Measurements from ENCODE around the gene PLEKHA3. TPM values are rescaled to one million over a fixed set of nuclear protein-coding genes. Genes with fewer than 3 reads are reported as not detected.
A peak's percentile ranks its signal among the peaks of the same experiment; 100 is the strongest.

Gene PLEKHA3
- total and polyA plus RNA-seq, 2 of the 4 experiments (the other 2 are of a cell fraction), result 3.9 to 5.5 TPM

- 67% methylated on average over 3 of the region's 6 CpGs; no CpG with 5 or more reads in 1 of the 2 experiments for WGBS, 2 experiments (ENCODE audit: extremely low coverage in 2 of 2, insufficient read length in 1 of 2)
- peaks cover 28% of the 10 kb centered on the region for H4K20me1 ChIP-seq (ENCODE audit: insufficient read depth, low read length)
Observed at GRCh38 chr2:178484245-178485041, 4.2 kb downstream of the PLEKHA3 start.

More at GRCh38 chr2:178484245-178485041, 4.2 kb downstream of the PLEKHA3 start:
- intact Hi-C loops (cut with micrococcal nuclease), result no loop called here
- no peak overlapping the region for H3K23ac ChIP-seq (ENCODE audit: low read depth, low read length)
- H3K14ac ChIP-seq (replicated peaks; ENCODE audit: low read depth, low read length), result no peak overlapping the region
- in situ Hi-C loops (cut with MboI; ENCODE audit: low sequenced_read_pairs), result no loop called here
- H3K9me1 ChIP-seq (ENCODE audit: insufficient read depth, low read length), result peaks cover 10% of the 10 kb centered on the region
- H3K27ac ChIP-seq (ENCODE audit: insufficient read depth, low read length), result no peak overlapping the region
- no peak overlapping the region for H4K5ac ChIP-seq (ENCODE audit: low read depth, low read length)
- H3K4me2 ChIP-seq (ENCODE audit: low read depth, low read length), result peak overlapping the region; percentile 38; the same call in 1 of the 2 replicates
- no peak overlapping the region for H3K4me3 ChIP-seq (ENCODE audit: insufficient read depth, low read depth, low read length)
- peaks cover 8% of the 10 kb centered on the region for H3K4me1 ChIP-seq (ENCODE audit: control insufficient read depth, insufficient read depth, low read length)
- peak; percentile 30 for DNase-seq
- POLR2A ChIA-PET (ENCODE audit: unreplicated experiment), result no interaction called here
- peaks cover 1% of the 10 kb centered on the region; the same call in 1 of the 2 replicates for H3K36me3 ChIP-seq (ENCODE audit: control insufficient read depth, insufficient read depth, low read length)
- H2AK9ac ChIP-seq (replicated peaks; ENCODE audit: low read depth, low read length, poor library complexity), result no peak overlapping the region
- no peak overlapping the region for H2BK5ac ChIP-seq (ENCODE audit: low read depth, low read length, poor library complexity, severe bottlenecking)
- no peaks in the 10 kb centered on the region for H3K9me3 ChIP-seq (ENCODE audit: control insufficient read depth, insufficient read depth, low read length)
- CTCF ChIA-PET, result no interaction called here
- H4K8ac ChIP-seq (ENCODE audit: low read depth in 2 of 2, low read length in 2 of 2), result no peak overlapping the region
- TF ChIP-seq, protein P1, sequence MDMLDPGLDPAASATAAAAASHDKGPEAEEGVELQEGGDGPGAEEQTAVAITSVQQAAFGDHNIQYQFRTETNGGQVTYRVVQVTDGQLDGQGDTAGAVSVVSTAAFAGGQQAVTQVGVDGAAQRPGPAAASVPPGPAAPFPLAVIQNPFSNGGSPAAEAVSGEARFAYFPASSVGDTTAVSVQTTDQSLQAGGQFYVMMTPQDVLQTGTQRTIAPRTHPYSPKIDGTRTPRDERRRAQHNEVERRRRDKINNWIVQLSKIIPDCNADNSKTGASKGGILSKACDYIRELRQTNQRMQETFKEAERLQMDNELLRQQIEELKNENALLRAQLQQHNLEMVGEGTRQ (IDR thresholded peaks at IDR 0.05; ENCODE audit: low read depth, low read length), result no peak
- TF ChIP-seq RFX5 (IDR thresholded peaks at IDR 0.05; ENCODE audit: low read depth, low read length) (no peak), MAFK (IDR thresholded peaks at IDR 0.05; ENCODE audit: low read depth, low read length) (peak; percentile 37; the same call in 1 of the 2 replicates), MXI1 (IDR thresholded peaks at IDR 0.05; ENCODE audit: borderline replicate concordance, low read depth, low read length) (no peak)
- no TSS peak for BruUV-seq (replicated peaks)
- dilution Hi-C loops (cut with HindIII; ENCODE audit: low sequenced_read_pairs, unreplicated experiment), result no loop called here
- no peak overlapping the region for H2BK20ac ChIP-seq (ENCODE audit: low read depth, low read length)
- no peak overlapping the region for H2BK120ac ChIP-seq (ENCODE audit: low read depth, low read length)
- H3K4ac ChIP-seq (ENCODE audit: low read depth, low read length), result no peak overlapping the region
- no peak overlapping the region for H3K56ac ChIP-seq (ENCODE audit: extremely low read depth, insufficient read depth, low read length)
- no peak overlapping the region for H2AFZ ChIP-seq (replicated peaks; ENCODE audit: low read length, poor library complexity)
- H3K18ac ChIP-seq (ENCODE audit: low read depth, low read length), result no peak overlapping the region
- no peak overlapping the region for H2BK15ac ChIP-seq (ENCODE audit: low read depth, low read length)
- H3K27me3 ChIP-seq (ENCODE audit: control insufficient read depth, insufficient read depth, low read length), result no peaks in the 10 kb centered on the region
- peaks cover 15 to 50% of the 10 kb centered on the region in 2 experiments for H3K79me1 ChIP-seq (ENCODE audit: low read depth in 1 of 2, low read length in 2 of 2)
- H4K91ac ChIP-seq (ENCODE audit: insufficient read depth, low read depth, low read length), result no peak overlapping the region
- H3K9ac ChIP-seq (ENCODE audit: low read depth, low read length), result no peak overlapping the region
- no peak overlapping the region for H2AK5ac ChIP-seq (ENCODE audit: low read depth, low read length)
- no peak for ATAC-seq (ENCODE audit: low read depth)
